GM23338 (cell line): Measurements from ENCODE around the gene ST8SIA1.

Source experiments
- CREB1 ChIP-seq: fragments of 250-450 bp; sonication (Bioruptor Pico); IDR thresholded peaks from 2 replicates; pipeline ENCODE4 v1.5.0; 2020; ENCODE audit warnings: low read depth, mild to moderate bottlenecking, moderate library complexity
- EZH2 ChIP-seq: fragments of 200-600 bp; sonication (generic); IDR thresholded peaks from one replicate; pipeline ENCODE4 v1.8.0; 2017; ENCODE audit warnings: antibody characterized with exemption, mild to moderate bottlenecking, low read depth; ENCODE audit not compliant: unreplicated experiment
- EZH2phosphoT487 ChIP-seq: fragments of 200-600 bp; sonication (generic); IDR thresholded peaks from one replicate; pipeline ENCODE4 v1.8.1; 2018; ENCODE audit warnings: antibody characterized with exemption; ENCODE audit not compliant: unreplicated experiment
- POLR2AphosphoS5 ChIP-seq: IDR thresholded peaks from 2 replicates; pipeline ENCODE4 v1.6.1; 2016; ENCODE audit warnings: antibody characterized with exemption, low read depth
- TF ChIP-seq, protein P1 (sequence below), 2 experiments: fragments of 200-600 bp in 1 of 2; sonication (generic) in 1 of 2; conservative IDR thresholded peaks; 2 replicates each; pipeline versions ENCODE4 v1.5.1 to v1.6.1; 2016 to 2017; ENCODE audit warnings: antibody characterized with exemption in 2 of 2, low read depth in 2 of 2, mild to moderate bottlenecking in 2 of 2, moderate library complexity in 1 of 2
- TF ChIP-seq, protein P2 (sequence below): IDR thresholded peaks from one replicate; pipeline ENCODE4 v1.6.1; 2018; ENCODE audit warnings: antibody characterized with exemption; ENCODE audit not compliant: unreplicated experiment
- TF ChIP-seq, protein P3 (sequence below): IDR thresholded peaks from 2 replicates; pipeline ENCODE4 v1.6.1; 2016; ENCODE audit warnings: antibody characterized with exemption
- TF ChIP-seq, protein P4 (sequence below): fragments of 250-450 bp; sonication (Bioruptor Pico); IDR thresholded peaks from 2 replicates; pipeline ENCODE4 v1.5.0; 2020; ENCODE audit warnings: mild to moderate bottlenecking, moderate library complexity

DNA sequence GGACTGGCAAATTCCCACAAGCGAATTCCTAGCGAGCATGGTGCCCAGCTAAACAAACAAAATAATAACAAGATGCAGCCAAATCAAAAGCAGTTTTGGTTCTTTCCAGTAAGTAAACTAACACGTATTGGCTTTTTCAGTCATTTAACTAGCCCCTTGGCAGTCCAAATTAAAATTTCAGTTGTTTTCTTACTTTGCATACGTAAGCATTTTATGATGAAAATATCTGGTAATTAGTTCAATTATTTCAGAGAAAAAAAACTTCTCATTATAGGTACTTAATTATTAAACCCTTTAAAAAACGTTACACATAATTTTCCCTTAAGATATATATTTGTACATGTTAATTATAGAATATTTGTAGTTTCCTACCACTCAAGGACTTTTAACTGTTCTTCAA lies 70.1 kb downstream of the ST8SIA1 start:
- TF ChIP-seq EZH2 = no peak
- TF ChIP-seq, protein P1, sequence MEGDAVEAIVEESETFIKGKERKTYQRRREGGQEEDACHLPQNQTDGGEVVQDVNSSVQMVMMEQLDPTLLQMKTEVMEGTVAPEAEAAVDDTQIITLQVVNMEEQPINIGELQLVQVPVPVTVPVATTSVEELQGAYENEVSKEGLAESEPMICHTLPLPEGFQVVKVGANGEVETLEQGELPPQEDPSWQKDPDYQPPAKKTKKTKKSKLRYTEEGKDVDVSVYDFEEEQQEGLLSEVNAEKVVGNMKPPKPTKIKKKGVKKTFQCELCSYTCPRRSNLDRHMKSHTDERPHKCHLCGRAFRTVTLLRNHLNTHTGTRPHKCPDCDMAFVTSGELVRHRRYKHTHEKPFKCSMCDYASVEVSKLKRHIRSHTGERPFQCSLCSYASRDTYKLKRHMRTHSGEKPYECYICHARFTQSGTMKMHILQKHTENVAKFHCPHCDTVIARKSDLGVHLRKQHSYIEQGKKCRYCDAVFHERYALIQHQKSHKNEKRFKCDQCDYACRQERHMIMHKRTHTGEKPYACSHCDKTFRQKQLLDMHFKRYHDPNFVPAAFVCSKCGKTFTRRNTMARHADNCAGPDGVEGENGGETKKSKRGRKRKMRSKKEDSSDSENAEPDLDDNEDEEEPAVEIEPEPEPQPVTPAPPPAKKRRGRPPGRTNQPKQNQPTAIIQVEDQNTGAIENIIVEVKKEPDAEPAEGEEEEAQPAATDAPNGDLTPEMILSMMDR (conservative IDR thresholded peaks at IDR 0.05; ENCODE audit: low read depth in 2 of 2) = no peak
- TF ChIP-seq CREB1 = no peak
- no peak for TF ChIP-seq POLR2AphosphoS5
- TF ChIP-seq, protein P2, sequence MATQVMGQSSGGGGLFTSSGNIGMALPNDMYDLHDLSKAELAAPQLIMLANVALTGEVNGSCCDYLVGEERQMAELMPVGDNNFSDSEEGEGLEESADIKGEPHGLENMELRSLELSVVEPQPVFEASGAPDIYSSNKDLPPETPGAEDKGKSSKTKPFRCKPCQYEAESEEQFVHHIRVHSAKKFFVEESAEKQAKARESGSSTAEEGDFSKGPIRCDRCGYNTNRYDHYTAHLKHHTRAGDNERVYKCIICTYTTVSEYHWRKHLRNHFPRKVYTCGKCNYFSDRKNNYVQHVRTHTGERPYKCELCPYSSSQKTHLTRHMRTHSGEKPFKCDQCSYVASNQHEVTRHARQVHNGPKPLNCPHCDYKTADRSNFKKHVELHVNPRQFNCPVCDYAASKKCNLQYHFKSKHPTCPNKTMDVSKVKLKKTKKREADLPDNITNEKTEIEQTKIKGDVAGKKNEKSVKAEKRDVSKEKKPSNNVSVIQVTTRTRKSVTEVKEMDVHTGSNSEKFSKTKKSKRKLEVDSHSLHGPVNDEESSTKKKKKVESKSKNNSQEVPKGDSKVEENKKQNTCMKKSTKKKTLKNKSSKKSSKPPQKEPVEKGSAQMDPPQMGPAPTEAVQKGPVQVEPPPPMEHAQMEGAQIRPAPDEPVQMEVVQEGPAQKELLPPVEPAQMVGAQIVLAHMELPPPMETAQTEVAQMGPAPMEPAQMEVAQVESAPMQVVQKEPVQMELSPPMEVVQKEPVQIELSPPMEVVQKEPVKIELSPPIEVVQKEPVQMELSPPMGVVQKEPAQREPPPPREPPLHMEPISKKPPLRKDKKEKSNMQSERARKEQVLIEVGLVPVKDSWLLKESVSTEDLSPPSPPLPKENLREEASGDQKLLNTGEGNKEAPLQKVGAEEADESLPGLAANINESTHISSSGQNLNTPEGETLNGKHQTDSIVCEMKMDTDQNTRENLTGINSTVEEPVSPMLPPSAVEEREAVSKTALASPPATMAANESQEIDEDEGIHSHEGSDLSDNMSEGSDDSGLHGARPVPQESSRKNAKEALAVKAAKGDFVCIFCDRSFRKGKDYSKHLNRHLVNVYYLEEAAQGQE = no peak
- no peak for TF ChIP-seq EZH2phosphoT487
- TF ChIP-seq, protein P3, sequence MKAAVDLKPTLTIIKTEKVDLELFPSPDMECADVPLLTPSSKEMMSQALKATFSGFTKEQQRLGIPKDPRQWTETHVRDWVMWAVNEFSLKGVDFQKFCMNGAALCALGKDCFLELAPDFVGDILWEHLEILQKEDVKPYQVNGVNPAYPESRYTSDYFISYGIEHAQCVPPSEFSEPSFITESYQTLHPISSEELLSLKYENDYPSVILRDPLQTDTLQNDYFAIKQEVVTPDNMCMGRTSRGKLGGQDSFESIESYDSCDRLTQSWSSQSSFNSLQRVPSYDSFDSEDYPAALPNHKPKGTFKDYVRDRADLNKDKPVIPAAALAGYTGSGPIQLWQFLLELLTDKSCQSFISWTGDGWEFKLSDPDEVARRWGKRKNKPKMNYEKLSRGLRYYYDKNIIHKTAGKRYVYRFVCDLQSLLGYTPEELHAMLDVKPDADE = no peak
- TF ChIP-seq, protein P4, sequence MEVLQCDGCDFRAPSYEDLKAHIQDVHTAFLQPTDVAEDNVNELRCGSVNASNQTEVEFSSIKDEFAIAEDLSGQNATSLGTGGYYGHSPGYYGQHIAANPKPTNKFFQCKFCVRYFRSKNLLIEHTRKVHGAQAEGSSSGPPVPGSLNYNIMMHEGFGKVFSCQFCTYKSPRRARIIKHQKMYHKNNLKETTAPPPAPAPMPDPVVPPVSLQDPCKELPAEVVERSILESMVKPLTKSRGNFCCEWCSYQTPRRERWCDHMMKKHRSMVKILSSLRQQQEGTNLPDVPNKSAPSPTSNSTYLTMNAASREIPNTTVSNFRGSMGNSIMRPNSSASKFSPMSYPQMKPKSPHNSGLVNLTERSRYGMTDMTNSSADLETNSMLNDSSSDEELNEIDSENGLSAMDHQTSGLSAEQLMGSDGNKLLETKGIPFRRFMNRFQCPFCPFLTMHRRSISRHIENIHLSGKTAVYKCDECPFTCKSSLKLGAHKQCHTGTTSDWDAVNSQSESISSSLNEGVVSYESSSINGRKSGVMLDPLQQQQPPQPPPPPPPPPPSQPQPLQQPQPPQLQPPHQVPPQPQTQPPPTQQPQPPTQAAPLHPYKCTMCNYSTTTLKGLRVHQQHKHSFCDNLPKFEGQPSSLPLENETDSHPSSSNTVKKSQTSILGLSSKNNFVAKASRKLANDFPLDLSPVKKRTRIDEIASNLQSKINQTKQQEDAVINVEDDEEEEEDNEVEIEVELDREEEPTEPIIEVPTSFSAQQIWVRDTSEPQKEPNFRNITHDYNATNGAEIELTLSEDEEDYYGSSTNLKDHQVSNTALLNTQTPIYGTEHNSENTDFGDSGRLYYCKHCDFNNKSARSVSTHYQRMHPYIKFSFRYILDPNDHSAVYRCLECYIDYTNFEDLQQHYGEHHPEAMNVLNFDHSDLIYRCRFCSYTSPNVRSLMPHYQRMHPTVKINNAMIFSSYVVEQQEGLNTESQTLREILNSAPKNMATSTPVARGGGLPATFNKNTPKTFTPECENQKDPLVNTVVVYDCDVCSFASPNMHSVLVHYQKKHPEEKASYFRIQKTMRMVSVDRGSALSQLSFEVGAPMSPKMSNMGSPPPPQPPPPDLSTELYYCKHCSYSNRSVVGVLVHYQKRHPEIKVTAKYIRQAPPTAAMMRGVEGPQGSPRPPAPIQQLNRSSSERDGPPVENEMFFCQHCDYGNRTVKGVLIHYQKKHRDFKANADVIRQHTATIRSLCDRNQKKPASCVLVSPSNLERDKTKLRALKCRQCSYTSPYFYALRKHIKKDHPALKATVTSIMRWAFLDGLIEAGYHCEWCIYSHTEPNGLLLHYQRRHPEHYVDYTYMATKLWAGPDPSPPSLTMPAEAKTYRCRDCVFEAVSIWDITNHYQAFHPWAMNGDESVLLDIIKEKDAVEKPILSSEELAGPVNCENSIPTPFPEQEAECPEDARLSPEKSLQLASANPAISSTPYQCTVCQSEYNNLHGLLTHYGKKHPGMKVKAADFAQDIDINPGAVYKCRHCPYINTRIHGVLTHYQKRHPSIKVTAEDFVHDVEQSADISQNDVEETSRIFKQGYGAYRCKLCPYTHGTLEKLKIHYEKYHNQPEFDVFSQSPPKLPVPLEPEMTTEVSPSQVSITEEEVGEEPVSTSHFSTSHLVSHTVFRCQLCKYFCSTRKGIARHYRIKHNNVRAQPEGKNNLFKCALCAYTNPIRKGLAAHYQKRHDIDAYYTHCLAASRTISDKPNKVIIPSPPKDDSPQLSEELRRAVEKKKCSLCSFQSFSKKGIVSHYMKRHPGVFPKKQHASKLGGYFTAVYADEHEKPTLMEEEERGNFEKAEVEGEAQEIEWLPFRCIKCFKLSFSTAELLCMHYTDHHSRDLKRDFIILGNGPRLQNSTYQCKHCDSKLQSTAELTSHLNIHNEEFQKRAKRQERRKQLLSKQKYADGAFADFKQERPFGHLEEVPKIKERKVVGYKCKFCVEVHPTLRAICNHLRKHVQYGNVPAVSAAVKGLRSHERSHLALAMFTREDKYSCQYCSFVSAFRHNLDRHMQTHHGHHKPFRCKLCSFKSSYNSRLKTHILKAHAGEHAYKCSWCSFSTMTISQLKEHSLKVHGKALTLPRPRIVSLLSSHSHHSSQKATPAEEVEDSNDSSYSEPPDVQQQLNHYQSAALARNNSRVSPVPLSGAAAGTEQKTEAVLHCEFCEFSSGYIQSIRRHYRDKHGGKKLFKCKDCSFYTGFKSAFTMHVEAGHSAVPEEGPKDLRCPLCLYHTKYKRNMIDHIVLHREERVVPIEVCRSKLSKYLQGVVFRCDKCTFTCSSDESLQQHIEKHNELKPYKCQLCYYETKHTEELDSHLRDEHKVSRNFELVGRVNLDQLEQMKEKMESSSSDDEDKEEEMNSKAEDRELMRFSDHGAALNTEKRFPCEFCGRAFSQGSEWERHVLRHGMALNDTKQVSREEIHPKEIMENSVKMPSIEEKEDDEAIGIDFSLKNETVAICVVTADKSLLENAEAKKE (CRISPR knock-in tag) = no peak
